HG03442 (cell line): ENCODE measurements around the gene SLC12A3.
"Not testable (repeated sequence)": the region's sequence is repeated elsewhere in the genome, so short reads cannot be mapped to it uniquely, and the experiment has no call there.

ENCODE experiments used
- ATAC-seq: cut with Tn5 transposase; IDR thresholded peaks from one replicate; pipeline ENCODE4 v1.9.1; 2021; ENCODE audit warnings: mild to moderate bottlenecking, moderate library complexity; ENCODE audit not compliant: unreplicated experiment

SLC12A3 gene

GRCh38 chr16:56915336-56916119, 50.5 kb downstream of the SLC12A3 start:
- ATAC-seq, result no peak

GRCh38 chr16:56916571-56917403, 51.8 kb downstream of the SLC12A3 start:
- peak; percentile 72 for ATAC-seq

GRCh38 chr16:56918467-56919012, 53.5 kb downstream of the SLC12A3 start:
- ATAC-seq, result no peak

- ATAC-seq, result no peak
Measured at GRCh38 chr16:56919099-56919800, 54.2 kb downstream of the SLC12A3 start.

GRCh38 chr16:56921571-56921970, 56.6 kb downstream of the SLC12A3 start:
- no peak for ATAC-seq

GRCh38 chr16:56923481-56924091, 58.6 kb downstream of the SLC12A3 start:
- ATAC-seq, result no peak

- no peak for ATAC-seq
Measured at GRCh38 chr16:56927471-56927870, 62.5 kb downstream of the SLC12A3 start.

GRCh38 chr16:56929639-56930038, 64.6 kb downstream of the SLC12A3 start:
- ATAC-seq, result no peak

GRCh38 chr16:56930486-56931270, 65.7 kb downstream of the SLC12A3 start:
- ATAC-seq, result no peak

GRCh38 chr16:56931271-56931891, 66.4 kb downstream of the SLC12A3 start:
- ATAC-seq, result peak; percentile 34

- peak; percentile 79 for ATAC-seq
Measured at GRCh38 chr16:56931892-56932720, 67.1 kb downstream of the SLC12A3 start, which contains the start of gene HERPUD1. Gene HERPUD1, plus strand, starts transcription at chr16:56932142. Its CDS starts 103 bp downstream, at chr16:56932245.

GRCh38 chr16:56932721-56933619, 68.0 kb downstream of the SLC12A3 start:
- peak; percentile 19 for ATAC-seq

- ATAC-seq, result no peak
Measured at GRCh38 chr16:56933828-56934598, 69.0 kb downstream of the SLC12A3 start.

- not testable (repeated sequence) for ATAC-seq
Measured at GRCh38 chr16:56934599-56935145, 69.7 kb downstream of the SLC12A3 start.

- no peak for ATAC-seq
Measured at GRCh38 chr16:56935201-56935600, 70.2 kb downstream of the SLC12A3 start.

- no peak for ATAC-seq
Measured at GRCh38 chr16:56936491-56936890, 71.5 kb downstream of the SLC12A3 start.
